ENCODE data around the gene GNG2.

- TF ChIP-seq CTCF (conservative IDR thresholded peaks at IDR 0.05; ENCODE audit: low read length), result no peak
- TF ChIP-seq EZH2phosphoT487 (IDR thresholded peaks at IDR 0.05; ENCODE audit: borderline replicate concordance, low read depth, low read length), result no peak
Measured at GRCh38 chr14:51883232-51883631, 22.8 kb downstream of the GNG2 start.

All from OCI-LY7 (cell line).